ENCODE data around the gene DNMT3L. TPM values are rescaled to one million over a fixed set of nuclear protein-coding genes. Genes with fewer than 3 reads are reported as not detected.

The DNMT3L gene
- total and polyA plus RNA-seq, 2 experiments from 2014 or later: 0.27 TPM; not detected in 1

DNA sequence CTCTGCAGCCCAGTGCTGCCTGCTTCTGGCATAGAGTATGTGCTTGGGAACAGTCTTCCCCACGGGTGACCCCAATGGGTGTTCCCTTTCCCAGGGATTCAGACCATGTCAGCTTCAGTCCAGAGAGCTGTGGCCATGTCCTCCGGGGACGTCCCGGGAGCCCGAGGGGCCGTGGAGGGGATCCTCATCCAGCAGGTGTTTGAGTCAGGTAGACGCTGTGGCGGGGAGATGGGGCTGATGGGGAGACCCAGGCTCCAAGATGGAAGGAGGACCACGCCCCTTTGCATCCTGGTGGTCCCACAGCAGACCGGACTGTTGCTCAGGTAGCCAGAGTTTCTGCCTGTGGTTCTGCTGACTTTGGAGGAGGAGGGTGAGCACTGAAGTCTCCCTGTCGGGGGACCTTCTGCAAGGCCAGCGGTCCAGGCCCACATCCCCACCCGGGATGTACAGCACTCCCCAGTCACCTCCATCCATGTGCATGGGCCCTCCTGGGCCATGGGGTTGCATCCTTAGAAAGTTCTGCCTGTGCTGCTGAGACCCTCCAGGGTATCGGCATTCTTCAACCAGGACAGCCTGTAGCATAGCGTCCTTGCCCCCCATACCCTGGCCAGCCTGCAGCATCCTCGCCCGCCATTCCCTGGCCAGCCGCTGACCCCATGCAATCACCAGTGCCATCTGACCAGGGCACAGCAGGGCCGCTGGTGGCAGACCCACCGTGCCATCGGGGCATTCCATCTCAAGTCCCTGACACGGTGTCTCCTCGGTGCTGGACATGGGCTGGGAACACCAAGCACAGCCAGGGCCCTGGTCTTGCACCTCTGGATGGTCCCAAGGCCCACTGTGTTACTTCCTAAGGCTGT is 26.8 kb upstream of the DNMT3L start:
- Histone ChIP-seq H3F3A (replicated peaks; ENCODE audit: low read depth) (no peaks in the 10 kb centered on the region), H3K36me3 (ENCODE audit: insufficient read depth) (no peaks in the 10 kb centered on the region), H3K79me2 (replicated peaks; ENCODE audit: insufficient read depth) (no peaks in the 10 kb centered on the region), H3K4me2 (no peak overlapping the region), H3K27me3 (ENCODE audit: insufficient read depth) (peaks cover 11% of the 10 kb centered on the region; the same call in 1 of the 2 replicates), H3K4me1 (ENCODE audit: insufficient read depth) (peaks cover 4% of the 10 kb centered on the region), H3K9me2 (ENCODE audit: insufficient read depth) (no peaks in the 10 kb centered on the region), H2AFZ (no peak overlapping the region), H4K20me1 (replicated peaks; ENCODE audit: insufficient read depth) (no peaks in the 10 kb centered on the region), H3K4me3 (no peak overlapping the region), H3K27ac (ENCODE audit: low read depth) (no peak overlapping the region)
- DNase-seq (ENCODE audit: low spot score): no peak
- no peaks in the 10 kb centered on the region for H3K36me3 Mint-ChIP-seq (ENCODE audit: low read depth)
- H3K9me3 Mint-ChIP-seq: no peaks in the 10 kb centered on the region
- H3K4me1 Mint-ChIP-seq: peaks cover 5% of the 10 kb centered on the region
- H3K4me3 Mint-ChIP-seq: no peak overlapping the region
- H3K27me3 Mint-ChIP-seq (ENCODE audit: insufficient read depth, low read depth, poor library complexity): peaks cover 8% of the 10 kb centered on the region
- ATAC-seq: no peak
- H3K27ac Mint-ChIP-seq: no peak overlapping the region
- no peak for TF ChIP-seq CREB1 (CRISPR knock-in tag; IDR thresholded peaks at IDR 0.05; ENCODE audit: low read depth)
- no peak for TF ChIP-seq EZH2 (IDR thresholded peaks at IDR 0.05; ENCODE audit: low read depth, unreplicated experiment)
- no peak for TF ChIP-seq EZH2phosphoT487 (IDR thresholded peaks at IDR 0.05; ENCODE audit: unreplicated experiment)
- no peak for TF ChIP-seq JUNB (IDR thresholded peaks at IDR 0.05; ENCODE audit: unreplicated experiment)
- TF ChIP-seq NANOG (IDR thresholded peaks at IDR 0.05; ENCODE audit: borderline replicate concordance): no peak
- TF ChIP-seq POLR2AphosphoS5 (IDR thresholded peaks at IDR 0.05; ENCODE audit: low read depth): no peak
- TF ChIP-seq, protein P1, sequence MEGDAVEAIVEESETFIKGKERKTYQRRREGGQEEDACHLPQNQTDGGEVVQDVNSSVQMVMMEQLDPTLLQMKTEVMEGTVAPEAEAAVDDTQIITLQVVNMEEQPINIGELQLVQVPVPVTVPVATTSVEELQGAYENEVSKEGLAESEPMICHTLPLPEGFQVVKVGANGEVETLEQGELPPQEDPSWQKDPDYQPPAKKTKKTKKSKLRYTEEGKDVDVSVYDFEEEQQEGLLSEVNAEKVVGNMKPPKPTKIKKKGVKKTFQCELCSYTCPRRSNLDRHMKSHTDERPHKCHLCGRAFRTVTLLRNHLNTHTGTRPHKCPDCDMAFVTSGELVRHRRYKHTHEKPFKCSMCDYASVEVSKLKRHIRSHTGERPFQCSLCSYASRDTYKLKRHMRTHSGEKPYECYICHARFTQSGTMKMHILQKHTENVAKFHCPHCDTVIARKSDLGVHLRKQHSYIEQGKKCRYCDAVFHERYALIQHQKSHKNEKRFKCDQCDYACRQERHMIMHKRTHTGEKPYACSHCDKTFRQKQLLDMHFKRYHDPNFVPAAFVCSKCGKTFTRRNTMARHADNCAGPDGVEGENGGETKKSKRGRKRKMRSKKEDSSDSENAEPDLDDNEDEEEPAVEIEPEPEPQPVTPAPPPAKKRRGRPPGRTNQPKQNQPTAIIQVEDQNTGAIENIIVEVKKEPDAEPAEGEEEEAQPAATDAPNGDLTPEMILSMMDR (conservative IDR thresholded peaks at IDR 0.05; ENCODE audit: low read depth in 2 of 2): no peak
- TF ChIP-seq ZNF114 (CRISPR knock-in tag; IDR thresholded peaks at IDR 0.05): no peak
- TF ChIP-seq, protein P2, sequence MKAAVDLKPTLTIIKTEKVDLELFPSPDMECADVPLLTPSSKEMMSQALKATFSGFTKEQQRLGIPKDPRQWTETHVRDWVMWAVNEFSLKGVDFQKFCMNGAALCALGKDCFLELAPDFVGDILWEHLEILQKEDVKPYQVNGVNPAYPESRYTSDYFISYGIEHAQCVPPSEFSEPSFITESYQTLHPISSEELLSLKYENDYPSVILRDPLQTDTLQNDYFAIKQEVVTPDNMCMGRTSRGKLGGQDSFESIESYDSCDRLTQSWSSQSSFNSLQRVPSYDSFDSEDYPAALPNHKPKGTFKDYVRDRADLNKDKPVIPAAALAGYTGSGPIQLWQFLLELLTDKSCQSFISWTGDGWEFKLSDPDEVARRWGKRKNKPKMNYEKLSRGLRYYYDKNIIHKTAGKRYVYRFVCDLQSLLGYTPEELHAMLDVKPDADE (IDR thresholded peaks at IDR 0.05): no peak

DNA sequence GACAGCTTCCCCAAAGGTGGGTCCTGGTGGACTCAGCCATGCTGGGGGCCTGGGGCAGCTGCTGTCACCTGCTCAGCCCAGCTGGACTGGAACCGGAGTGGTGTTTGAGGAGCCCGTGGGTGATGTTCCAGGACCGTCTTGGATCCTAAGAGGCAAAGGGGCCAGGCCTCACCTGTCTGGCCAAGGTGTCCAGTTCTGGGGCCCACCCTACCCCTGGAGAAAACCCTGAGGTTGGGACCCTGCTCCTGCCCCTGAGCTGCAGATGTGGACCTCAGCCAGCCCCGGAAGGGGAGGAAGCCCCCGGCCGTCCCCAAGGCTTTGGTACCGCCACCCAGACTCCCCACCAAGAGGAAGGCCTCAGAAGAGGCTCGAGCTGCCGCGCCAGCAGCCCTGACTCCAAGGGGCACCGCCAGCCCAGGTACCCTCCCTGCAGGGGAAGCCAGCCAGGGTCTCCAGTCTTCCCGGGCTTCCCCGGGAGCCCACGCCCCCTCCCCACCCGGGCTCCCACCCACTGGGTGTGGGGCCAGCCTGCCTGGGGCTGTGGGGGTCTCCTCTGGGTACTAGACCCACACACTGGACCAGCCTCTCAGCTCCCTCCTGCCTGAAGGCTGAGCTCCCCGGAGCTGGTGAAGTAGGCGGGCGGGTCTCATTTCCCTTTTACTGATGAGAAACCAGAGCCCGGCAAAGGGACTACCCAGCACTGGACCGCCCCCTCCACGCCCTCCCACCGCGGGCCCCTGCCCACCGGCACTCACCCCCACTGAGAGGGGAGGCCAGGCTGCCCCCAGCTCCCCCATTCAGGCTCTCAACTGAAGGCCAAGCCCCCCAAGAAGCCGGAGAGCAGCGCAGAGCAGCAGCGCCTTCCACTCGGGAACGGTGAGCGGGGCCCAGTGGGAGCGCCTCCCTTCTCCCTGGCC is 25.3 kb upstream of the DNMT3L start:
- Histone ChIP-seq H3K36me3 (ENCODE audit: insufficient read depth) (no peaks in the 10 kb centered on the region), H3K27ac (ENCODE audit: low read depth) (no peak overlapping the region), H3K79me2 (replicated peaks; ENCODE audit: insufficient read depth) (no peaks in the 10 kb centered on the region), H3K4me1 (ENCODE audit: insufficient read depth) (peaks cover 5% of the 10 kb centered on the region), H3K4me2 (no peak overlapping the region), H3K27me3 (ENCODE audit: insufficient read depth) (peaks cover 11% of the 10 kb centered on the region; the same call in 1 of the 2 replicates), H3K9me2 (ENCODE audit: insufficient read depth) (no peaks in the 10 kb centered on the region), H3F3A (replicated peaks; ENCODE audit: low read depth) (no peaks in the 10 kb centered on the region), H2AFZ (no peak overlapping the region), H4K20me1 (replicated peaks; ENCODE audit: insufficient read depth) (no peaks in the 10 kb centered on the region), H3K4me3 (no peak overlapping the region)
- Mint-ChIP-seq H3K9me3 (no peaks in the 10 kb centered on the region), H3K4me3 (no peak overlapping the region), H3K36me3 (ENCODE audit: low read depth) (no peaks in the 10 kb centered on the region), H3K27ac (no peak overlapping the region), H3K4me1 (peaks cover 16% of the 10 kb centered on the region), H3K27me3 (ENCODE audit: insufficient read depth, low read depth, poor library complexity) (peaks cover 13% of the 10 kb centered on the region)
- ATAC-seq (no peak; the same call in 2 of the 3 replicates), DNase-seq (ENCODE audit: low spot score) (no peak)
- TF ChIP-seq ZNF331 (CRISPR knock-in tag; IDR thresholded peaks at IDR 0.05; ENCODE audit: low read depth) (no peak), NANOG (IDR thresholded peaks at IDR 0.05; ENCODE audit: borderline replicate concordance) (no peak), CREB1 (CRISPR knock-in tag; IDR thresholded peaks at IDR 0.05; ENCODE audit: low read depth) (no peak)

Measured in GM23338 (cell line).